Activated naive CD8-positive, alpha-beta T cell treated with anti-CD3 and anti-CD28 coated beads, Interleukin-2, amount 50 U/mL, for 16 hours (primary cell): ENCODE data around the gene HMCN1.

Experiments used
- DNase-seq: peaks from one replicate; pipeline ENCODE4 v3.0.0-alpha.2; 2020; ENCODE audit warnings: low read depth, low spot score

The HMCN1 gene

GRCh38 chr1:185912504-185912903 is 178.3 kb downstream of the HMCN1 start:
- DNase-seq, result no peak

GRCh38 chr1:185914089-185914488 is 179.9 kb downstream of the HMCN1 start:
- no peak for DNase-seq

GRCh38 chr1:185916861-185917260 is 182.7 kb downstream of the HMCN1 start:
- no peak for DNase-seq

- no peak for DNase-seq
These were observed 183.5 kb downstream of the HMCN1 start for GRCh38 chr1:185917646-185918045.

GRCh38 chr1:185920602-185921001 is 186.4 kb downstream of the HMCN1 start:
- no peak for DNase-seq

- DNase-seq, result no peak
These were observed 187.4 kb downstream of the HMCN1 start for GRCh38 chr1:185921636-185922035.

GRCh38 chr1:185926588-185926987 is 192.4 kb downstream of the HMCN1 start:
- no peak for DNase-seq

- DNase-seq, result no peak
These were observed 195.6 kb downstream of the HMCN1 start for GRCh38 chr1:185929776-185930175.

- DNase-seq, result no peak
These were observed 197.2 kb downstream of the HMCN1 start for GRCh38 chr1:185931438-185931837.

GRCh38 chr1:185933580-185933979 is 199.4 kb downstream of the HMCN1 start:
- DNase-seq, result no peak

GRCh38 chr1:185934476-185935189 is 200.4 kb downstream of the HMCN1 start:
- DNase-seq, result no peak

GRCh38 chr1:185935360-185935759 is 201.2 kb downstream of the HMCN1 start:
- DNase-seq, result no peak

GRCh38 chr1:185936641-185937040 is 202.4 kb downstream of the HMCN1 start:
- DNase-seq, result no peak

- DNase-seq, result no peak
These were observed 204.2 kb downstream of the HMCN1 start for GRCh38 chr1:185938396-185938795.

- no peak for DNase-seq
These were observed 205.0 kb downstream of the HMCN1 start for GRCh38 chr1:185939142-185939541.

GRCh38 chr1:185942961-185943360 is 208.8 kb downstream of the HMCN1 start:
- no peak for DNase-seq

GRCh38 chr1:185956881-185957280 is 222.7 kb downstream of the HMCN1 start:
- DNase-seq, result no peak

- DNase-seq, result no peak
These were observed 223.5 kb downstream of the HMCN1 start for GRCh38 chr1:185957441-185958363.

- DNase-seq, result no peak
These were observed 226.5 kb downstream of the HMCN1 start for GRCh38 chr1:185960422-185961321.

- DNase-seq, result no peak
These were observed 227.5 kb downstream of the HMCN1 start for GRCh38 chr1:185961664-185962063.

GRCh38 chr1:185964946-185965345 is 230.8 kb downstream of the HMCN1 start:
- DNase-seq, result no peak

- no peak for DNase-seq
These were observed 231.7 kb downstream of the HMCN1 start for GRCh38 chr1:185965870-185966269.
